Measurements from ENCODE around the gene NCMAP.
A peak's percentile ranks its signal among the peaks of the same experiment; 100 is the strongest.
"Not testable (repeated sequence)": the region's sequence is repeated elsewhere in the genome, so short reads cannot be mapped to it uniquely, and the experiment has no call there.

NCMAP gene

GRCh38 chr1:24555591-24556413 is at the start of gene NCMAP:
NCMAP (plus strand) TSS chr1:24556087; CDS start chr1:24595431, 39,344 bp downstream.
- H3K9me3 ChIP-seq (ENCODE audit: control insufficient read depth, low read length) = no peaks in the 10 kb centered on the region
- H3K27me3 ChIP-seq (ENCODE audit: control insufficient read depth, insufficient read depth, low read length) = peaks cover 7% of the 10 kb centered on the region
- no peak within 1 kb of the TSS for H3K4me3 ChIP-seq (ENCODE audit: low read length)
- no peaks in the 10 kb centered on the region for H3K36me3 ChIP-seq (ENCODE audit: control insufficient read depth, insufficient read depth, low read length)
- H3K4me1 ChIP-seq (ENCODE audit: control insufficient read depth, insufficient read depth, low read length) = peaks cover 17% of the 10 kb centered on the region
- H3K9ac ChIP-seq (ENCODE audit: low read length) = peak within 1 kb of the TSS; percentile 77

DNA sequence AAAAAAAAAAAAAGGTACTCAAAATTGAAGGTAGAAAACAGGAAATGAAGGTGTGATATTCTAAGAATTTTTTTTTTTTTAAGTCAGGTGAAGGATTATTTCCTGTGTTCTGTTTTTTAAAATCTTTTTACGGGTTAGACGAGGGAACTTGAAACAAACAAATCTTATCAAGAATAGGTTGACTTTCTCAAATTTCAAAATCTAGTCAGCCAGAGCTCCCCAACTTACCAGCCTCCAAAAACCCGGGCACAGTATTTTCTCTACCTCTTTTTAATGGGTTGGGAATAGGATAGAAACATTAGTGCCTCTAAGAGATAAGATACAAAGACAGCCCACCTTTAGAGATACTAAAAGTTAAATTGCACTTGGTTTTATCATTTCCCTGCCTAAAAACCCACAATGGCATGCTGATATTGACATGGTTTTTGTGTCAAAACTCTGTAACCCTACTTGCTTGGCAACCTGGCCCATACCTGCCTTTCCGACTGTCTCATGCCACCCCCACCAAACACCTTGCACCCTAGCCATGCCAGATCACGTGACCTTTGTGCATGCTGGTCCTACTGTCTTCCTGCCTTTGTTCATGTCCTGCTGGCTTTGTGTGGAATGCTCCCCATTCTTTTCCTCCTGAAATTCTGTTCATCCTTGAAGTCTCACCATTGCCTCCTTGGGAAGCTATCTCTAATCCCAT is 49.1 kb upstream of the NCMAP start:
- Histone ChIP-seq H3K9me3 (ENCODE audit: control insufficient read depth, low read length) (no peaks in the 10 kb centered on the region), H3K36me3 (ENCODE audit: control insufficient read depth, insufficient read depth, low read length) (no peaks in the 10 kb centered on the region), H3K27me3 (ENCODE audit: control insufficient read depth, insufficient read depth, low read length) (no peaks in the 10 kb centered on the region), H3K9ac (ENCODE audit: low read length) (no peak overlapping the region), H3K4me3 (ENCODE audit: low read length) (no peak overlapping the region), H3K4me1 (ENCODE audit: control insufficient read depth, insufficient read depth, low read length) (peaks cover 24% of the 10 kb centered on the region)

GRCh38 chr1:24507405-24507804 is 48.5 kb upstream of the NCMAP start:
- H3K27me3 ChIP-seq (ENCODE audit: control insufficient read depth, insufficient read depth, low read length) = no peaks in the 10 kb centered on the region
- H3K9ac ChIP-seq (ENCODE audit: low read length) = no peak overlapping the region

DNA sequence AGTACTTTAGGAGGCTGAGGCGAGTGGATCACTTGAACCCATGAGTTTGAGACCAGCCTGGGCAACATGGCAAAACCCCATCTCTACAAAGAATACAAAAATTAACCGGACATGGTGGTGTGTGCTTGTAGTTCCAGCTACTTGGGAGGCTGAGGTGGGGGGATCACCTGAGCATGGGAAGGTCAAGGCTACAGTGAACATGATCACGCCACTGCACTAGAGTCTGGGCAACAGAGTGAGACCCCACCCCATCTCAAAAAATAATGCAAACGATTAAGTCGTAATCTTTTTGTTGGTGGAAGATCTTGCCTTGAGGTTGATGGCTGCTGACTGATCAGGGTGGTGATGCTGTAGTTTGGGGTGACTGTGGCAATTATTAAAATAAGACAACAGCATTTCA is 47.0 kb upstream of the NCMAP start:
- Histone ChIP-seq H3K4me3 (ENCODE audit: low read length) (no peak overlapping the region), H3K27me3 (ENCODE audit: control insufficient read depth, insufficient read depth, low read length) (no peaks in the 10 kb centered on the region), H3K9me3 (ENCODE audit: control insufficient read depth, low read length) (no peaks in the 10 kb centered on the region), H3K9ac (ENCODE audit: low read length) (no peak overlapping the region), H3K4me1 (ENCODE audit: control insufficient read depth, insufficient read depth, low read length) (peaks cover 20% of the 10 kb centered on the region), H3K36me3 (ENCODE audit: control insufficient read depth, insufficient read depth, low read length) (no peaks in the 10 kb centered on the region)

More at GRCh38 chr1:24507405-24507804, 48.5 kb upstream of the NCMAP start:
- H3K9me3 ChIP-seq (ENCODE audit: control insufficient read depth, low read length) = no peaks in the 10 kb centered on the region
- no peaks in the 10 kb centered on the region for H3K36me3 ChIP-seq (ENCODE audit: control insufficient read depth, insufficient read depth, low read length)
- H3K4me3 ChIP-seq (ENCODE audit: low read length) = no peak overlapping the region
- H3K4me1 ChIP-seq (ENCODE audit: control insufficient read depth, insufficient read depth, low read length) = peaks cover 20% of the 10 kb centered on the region

DNA sequence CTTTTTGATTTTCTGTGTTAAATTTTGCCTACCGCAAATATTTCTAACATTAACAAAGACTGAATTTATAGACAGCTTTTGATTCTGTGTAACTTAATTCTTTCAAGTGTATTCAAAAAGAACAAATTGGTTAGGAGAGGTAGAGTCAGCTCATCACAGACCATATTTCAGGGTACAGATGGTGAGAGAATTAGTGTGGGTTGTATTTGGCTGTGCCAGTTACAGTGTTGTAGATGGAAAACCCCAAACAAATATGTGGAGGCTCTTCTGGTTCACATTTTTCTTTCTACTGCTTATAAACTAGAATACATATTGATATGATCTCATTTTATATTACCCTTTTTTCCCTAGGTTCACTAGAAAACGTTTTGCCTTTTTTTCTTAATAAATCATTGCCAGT is 42.2 kb upstream of the NCMAP start:
- no peaks in the 10 kb centered on the region for H3K27me3 ChIP-seq (ENCODE audit: control insufficient read depth, insufficient read depth, low read length)
- H3K9ac ChIP-seq (ENCODE audit: low read length) = no peak overlapping the region
- no peaks in the 10 kb centered on the region for H3K9me3 ChIP-seq (ENCODE audit: control insufficient read depth, low read length)
- H3K36me3 ChIP-seq (ENCODE audit: control insufficient read depth, insufficient read depth, low read length) = no peaks in the 10 kb centered on the region
- no peak overlapping the region for H3K4me3 ChIP-seq (ENCODE audit: low read length)
- no peaks in the 10 kb centered on the region for H3K4me1 ChIP-seq (ENCODE audit: control insufficient read depth, insufficient read depth, low read length)

GRCh38 chr1:24514946-24515345 is 40.9 kb upstream of the NCMAP start:
- no peaks in the 10 kb centered on the region for H3K4me1 ChIP-seq (ENCODE audit: control insufficient read depth, insufficient read depth, low read length)
- H3K36me3 ChIP-seq (ENCODE audit: control insufficient read depth, insufficient read depth, low read length) = no peaks in the 10 kb centered on the region
- H3K9ac ChIP-seq (ENCODE audit: low read length) = no peak overlapping the region
- H3K9me3 ChIP-seq (ENCODE audit: control insufficient read depth, low read length) = no peaks in the 10 kb centered on the region
- no peaks in the 10 kb centered on the region for H3K27me3 ChIP-seq (ENCODE audit: control insufficient read depth, insufficient read depth, low read length)
- H3K4me3 ChIP-seq (ENCODE audit: low read length) = no peak overlapping the region

DNA sequence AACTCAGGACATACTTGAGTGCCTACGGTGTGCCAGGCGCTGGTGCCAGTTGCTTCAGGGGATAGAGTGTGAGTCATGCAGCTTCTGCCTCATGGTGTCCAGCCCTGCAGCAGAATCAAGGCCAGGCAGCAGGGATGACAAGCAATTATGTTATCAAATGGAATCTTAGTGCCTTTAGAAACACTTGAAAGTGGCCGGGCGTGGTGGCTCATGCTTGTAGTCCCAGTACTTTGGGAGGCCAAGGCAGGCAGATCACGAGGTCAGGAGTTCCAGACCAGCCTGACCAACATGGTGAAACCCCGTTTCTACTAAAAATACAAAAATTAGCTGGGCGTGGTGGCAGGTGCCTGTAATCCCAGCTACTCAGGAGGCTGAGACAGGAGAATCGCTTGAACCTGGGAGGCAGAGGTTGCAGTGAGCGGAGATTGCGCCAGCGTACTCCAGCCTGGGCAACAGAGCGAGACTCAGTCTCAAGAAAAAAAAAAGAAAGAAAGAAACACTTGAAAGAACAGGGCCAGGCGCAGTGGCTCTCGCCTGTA is 40.1 kb upstream of the NCMAP start:
- not testable (repeated sequence) for H3K4me3 ChIP-seq (ENCODE audit: low read length); H3K27me3 ChIP-seq (ENCODE audit: control insufficient read depth, insufficient read depth, low read length); H3K36me3 ChIP-seq (ENCODE audit: control insufficient read depth, insufficient read depth, low read length); H3K9me3 ChIP-seq (ENCODE audit: control insufficient read depth, low read length); H3K4me1 ChIP-seq (ENCODE audit: control insufficient read depth, insufficient read depth, low read length); H3K9ac ChIP-seq (ENCODE audit: low read length)

DNA sequence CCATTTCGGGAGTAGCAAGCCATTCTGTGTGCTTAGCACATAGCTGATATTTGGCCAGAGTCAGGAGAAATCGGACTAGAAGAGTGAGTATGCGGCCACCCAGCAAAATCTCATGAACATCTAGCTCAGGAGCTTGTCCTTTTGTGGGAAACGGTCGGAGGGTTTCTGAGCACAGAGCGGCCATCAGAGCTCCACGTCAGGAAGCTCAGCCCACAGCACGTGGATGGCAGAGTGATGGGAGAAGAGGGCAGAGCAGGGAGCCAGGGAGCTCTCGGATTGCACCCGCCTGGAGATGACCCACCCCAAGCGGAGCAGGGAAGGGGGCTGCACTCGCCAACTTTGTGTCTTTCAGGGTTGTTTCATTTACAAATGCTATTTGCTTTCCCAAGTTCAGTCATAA is 39.4 kb upstream of the NCMAP start:
- Histone ChIP-seq H3K4me1 (ENCODE audit: control insufficient read depth, insufficient read depth, low read length) (no peaks in the 10 kb centered on the region), H3K4me3 (ENCODE audit: low read length) (no peak overlapping the region), H3K9me3 (ENCODE audit: control insufficient read depth, low read length) (no peaks in the 10 kb centered on the region), H3K27me3 (ENCODE audit: control insufficient read depth, insufficient read depth, low read length) (no peaks in the 10 kb centered on the region), H3K9ac (ENCODE audit: low read length) (no peak overlapping the region), H3K36me3 (ENCODE audit: control insufficient read depth, insufficient read depth, low read length) (no peaks in the 10 kb centered on the region)

DNA sequence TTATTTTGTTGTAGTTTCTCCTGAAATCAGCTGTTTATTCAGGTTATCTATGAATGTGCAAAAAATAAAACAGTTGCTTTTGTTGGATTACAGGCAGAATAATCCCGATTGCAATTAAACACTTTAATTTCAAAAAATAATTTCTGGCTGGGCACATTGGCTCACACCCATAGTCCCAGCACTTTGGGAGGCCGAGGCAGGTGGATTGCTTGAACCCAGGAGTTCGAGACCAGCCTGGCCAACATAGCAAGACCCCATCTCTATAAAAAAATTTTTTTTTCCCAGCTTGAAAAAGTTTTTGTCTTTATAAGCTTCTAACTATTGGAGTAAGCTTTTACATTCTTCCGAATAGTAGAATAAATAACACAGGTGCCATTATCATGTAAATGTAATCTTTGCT is 38.0 kb upstream of the NCMAP start:
- H3K4me3 ChIP-seq (ENCODE audit: low read length) = no peak overlapping the region
- no peaks in the 10 kb centered on the region for H3K36me3 ChIP-seq (ENCODE audit: control insufficient read depth, insufficient read depth, low read length)
- no peak overlapping the region for H3K9ac ChIP-seq (ENCODE audit: low read length)
- no peaks in the 10 kb centered on the region for H3K9me3 ChIP-seq (ENCODE audit: control insufficient read depth, low read length)
- no peaks in the 10 kb centered on the region for H3K4me1 ChIP-seq (ENCODE audit: control insufficient read depth, insufficient read depth, low read length)
- H3K27me3 ChIP-seq (ENCODE audit: control insufficient read depth, insufficient read depth, low read length) = no peaks in the 10 kb centered on the region

GRCh38 chr1:24520282-24520681 is 35.6 kb upstream of the NCMAP start:
- H3K9ac ChIP-seq (ENCODE audit: low read length); H3K36me3 ChIP-seq (ENCODE audit: control insufficient read depth, insufficient read depth, low read length); H3K4me3 ChIP-seq (ENCODE audit: low read length); H3K4me1 ChIP-seq (ENCODE audit: control insufficient read depth, insufficient read depth, low read length); H3K27me3 ChIP-seq (ENCODE audit: control insufficient read depth, insufficient read depth, low read length); H3K9me3 ChIP-seq (ENCODE audit: control insufficient read depth, low read length): not testable (repeated sequence)

DNA sequence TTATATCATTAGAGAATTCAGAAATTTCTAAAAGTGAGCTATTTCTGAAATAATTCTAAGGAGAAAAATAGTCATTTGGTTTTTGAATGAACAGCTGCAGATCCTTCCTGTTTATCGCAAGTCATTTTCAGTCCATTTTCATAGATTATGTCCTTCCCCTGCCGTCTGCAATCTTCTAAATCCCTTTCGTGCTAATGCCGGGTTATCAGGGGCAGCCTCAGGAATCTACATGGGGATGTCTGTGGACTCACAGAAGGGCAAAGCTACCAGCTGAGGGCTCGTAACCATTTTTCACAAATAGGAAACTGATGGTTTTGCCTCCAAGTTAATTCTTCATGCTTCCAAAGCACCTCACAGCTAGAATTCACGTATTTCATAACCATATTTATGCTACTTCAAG is 30.3 kb upstream of the NCMAP start:
- Histone ChIP-seq H3K36me3 (ENCODE audit: control insufficient read depth, insufficient read depth, low read length) (no peaks in the 10 kb centered on the region), H3K4me1 (ENCODE audit: control insufficient read depth, insufficient read depth, low read length) (no peaks in the 10 kb centered on the region), H3K27me3 (ENCODE audit: control insufficient read depth, insufficient read depth, low read length) (no peaks in the 10 kb centered on the region), H3K4me3 (ENCODE audit: low read length) (no peak overlapping the region), H3K9ac (ENCODE audit: low read length) (no peak overlapping the region), H3K9me3 (ENCODE audit: control insufficient read depth, low read length) (no peaks in the 10 kb centered on the region)

DNA sequence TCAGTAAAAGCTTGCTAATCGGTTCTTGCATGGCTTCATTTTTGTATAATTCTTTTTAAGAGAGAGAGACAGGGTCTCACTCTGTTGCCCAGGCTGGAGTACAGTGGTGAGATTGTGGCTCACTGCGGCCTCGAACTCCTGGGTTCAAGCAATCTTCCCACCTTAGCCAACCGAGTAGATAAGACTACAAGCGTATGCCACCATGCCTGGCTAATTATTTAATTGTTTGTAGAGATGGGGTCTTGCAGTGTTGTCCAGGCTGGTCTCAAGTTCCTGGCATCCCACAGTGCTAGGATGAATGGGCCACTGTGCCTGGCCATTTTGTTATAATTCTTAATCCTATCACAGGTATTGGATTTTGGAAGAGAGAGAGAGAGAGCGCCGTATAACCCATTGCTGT is 29.8 kb upstream of the NCMAP start:
- no peaks in the 10 kb centered on the region for H3K9me3 ChIP-seq (ENCODE audit: control insufficient read depth, low read length)
- no peak overlapping the region for H3K4me3 ChIP-seq (ENCODE audit: low read length)
- no peaks in the 10 kb centered on the region for H3K4me1 ChIP-seq (ENCODE audit: control insufficient read depth, insufficient read depth, low read length)
- H3K9ac ChIP-seq (ENCODE audit: low read length) = no peak overlapping the region
- H3K27me3 ChIP-seq (ENCODE audit: control insufficient read depth, insufficient read depth, low read length) = no peaks in the 10 kb centered on the region
- H3K36me3 ChIP-seq (ENCODE audit: control insufficient read depth, insufficient read depth, low read length) = no peaks in the 10 kb centered on the region
